ENCODE data around the gene MAP7D2.

GRCh38 chrX:19956923-19957322 lies 159.8 kb downstream of the MAP7D2 start:
- no peak for TF ChIP-seq POLR2A (IDR thresholded peaks at IDR 0.05)
- TF ChIP-seq CTCF (IDR thresholded peaks at IDR 0.05): no peak
